ENCODE results near the gene RBM47.
"Not testable (repeated sequence)": the region's sequence is repeated elsewhere in the genome, so short reads cannot be mapped to it uniquely, and the experiment has no call there.

The RBM47 gene

GRCh38 chr4:40648131-40648530 is 18.5 kb upstream of the RBM47 start:
- H3K4me1 Mint-ChIP-seq (ENCODE audit: low read depth), result peaks cover 35% of the 10 kb centered on the region
- no peaks in the 10 kb centered on the region for H3K9me3 Mint-ChIP-seq
- peak overlapping the region; percentile 93 for H3K27ac Mint-ChIP-seq
- intact Hi-C loops (cut with micrococcal nuclease), result loop anchor here (2.0 kb wide), 2 partner anchors 17 to 75 kb away; no protein-coding TSS in a partner anchor
- H3K4me3 Mint-ChIP-seq, result no peak overlapping the region
- no peaks in the 10 kb centered on the region for H3K36me3 Mint-ChIP-seq (ENCODE audit: low read depth)
- no peaks in the 10 kb centered on the region for H3K27me3 Mint-ChIP-seq

GRCh38 chr4:40645586-40645985 is 15.9 kb upstream of the RBM47 start:
- peaks cover 26% of the 10 kb centered on the region for H3K4me1 Mint-ChIP-seq (ENCODE audit: low read depth)
- peak overlapping the region; percentile 33 for H3K27ac Mint-ChIP-seq
- no peaks in the 10 kb centered on the region for H3K36me3 Mint-ChIP-seq (ENCODE audit: low read depth)
- H3K4me3 Mint-ChIP-seq, result no peak overlapping the region
- H3K27me3 Mint-ChIP-seq, result no peaks in the 10 kb centered on the region
- H3K9me3 Mint-ChIP-seq, result no peaks in the 10 kb centered on the region
- intact Hi-C loops (cut with micrococcal nuclease), result no loop called here

- no peaks in the 10 kb centered on the region for H3K9me3 Mint-ChIP-seq
- intact Hi-C loops (cut with micrococcal nuclease), result no loop called here
- H3K27me3 Mint-ChIP-seq, result no peaks in the 10 kb centered on the region
- H3K27ac Mint-ChIP-seq, result peak overlapping the region; percentile 99
- H3K4me3 Mint-ChIP-seq, result no peak overlapping the region
- H3K4me1 Mint-ChIP-seq (ENCODE audit: low read depth), result peaks cover 29% of the 10 kb centered on the region
- peaks cover 38% of the 10 kb centered on the region for H3K36me3 Mint-ChIP-seq (ENCODE audit: low read depth)
Measured at GRCh38 chr4:40632080-40632479, 2.4 kb upstream of the RBM47 start.

GRCh38 chr4:40630335-40631021 is 814 bp upstream of the RBM47 start:
- peak overlapping the region; percentile 99 for H3K27ac Mint-ChIP-seq
- peaks cover 45% of the 10 kb centered on the region for H3K4me1 Mint-ChIP-seq (ENCODE audit: low read depth)
- intact Hi-C loops (cut with micrococcal nuclease), result loop anchor here (2.0 kb wide), 2 partner anchors 18 to 42 kb away; no protein-coding TSS in a partner anchor
- H3K9me3 Mint-ChIP-seq, result no peaks in the 10 kb centered on the region
- peak overlapping the region; percentile 85 for H3K4me3 Mint-ChIP-seq
- no peaks in the 10 kb centered on the region for H3K27me3 Mint-ChIP-seq
- peaks cover 54% of the 10 kb centered on the region for H3K36me3 Mint-ChIP-seq (ENCODE audit: low read depth)

- Mint-ChIP-seq H3K4me1 (ENCODE audit: low read depth) (peaks cover 61% of the 10 kb centered on the region), H3K27ac (peak overlapping the region; percentile 99), H3K9me3 (no peaks in the 10 kb centered on the region), H3K27me3 (no peaks in the 10 kb centered on the region), H3K4me3 (peak overlapping the region; percentile 85), H3K36me3 (ENCODE audit: low read depth) (peaks cover 70% of the 10 kb centered on the region)
- intact Hi-C loops (cut with micrococcal nuclease), result loop anchor here (2.0 to 5.0 kb wide), 2 partner anchors 28 to 67 kb away; no protein-coding TSS in a partner anchor
Measured at GRCh38 chr4:40628888-40629287, 776 bp downstream of the RBM47 start.

GRCh38 chr4:40628407-40628806 is 1.3 kb downstream of the RBM47 start:
- intact Hi-C loops (cut with micrococcal nuclease), result loop anchor here (2.0 to 5.0 kb wide), 2 partner anchors 28 to 66 kb away; no protein-coding TSS in a partner anchor
- Mint-ChIP-seq H3K4me3 (peak overlapping the region; percentile 85), H3K36me3 (ENCODE audit: low read depth) (peaks cover 74% of the 10 kb centered on the region), H3K4me1 (ENCODE audit: low read depth) (peaks cover 66% of the 10 kb centered on the region), H3K27ac (peak overlapping the region; percentile 99)
- not testable (repeated sequence) for H3K9me3 Mint-ChIP-seq, H3K27me3 Mint-ChIP-seq

- intact Hi-C loops (cut with micrococcal nuclease), result loop anchor here (5.0 kb wide), 1 partner anchor 65 kb away; no protein-coding TSS in a partner anchor
- Mint-ChIP-seq H3K4me1 (ENCODE audit: low read depth) (peaks cover 75% of the 10 kb centered on the region), H3K4me3 (peak overlapping the region; percentile 85), H3K36me3 (ENCODE audit: low read depth) (peaks cover 83% of the 10 kb centered on the region), H3K27ac (peak overlapping the region; percentile 99), H3K9me3 (no peaks in the 10 kb centered on the region), H3K27me3 (no peaks in the 10 kb centered on the region)
Measured at GRCh38 chr4:40627540-40627939, 2.1 kb downstream of the RBM47 start.

- peak overlapping the region; percentile 85 for H3K4me3 Mint-ChIP-seq
- H3K9me3 Mint-ChIP-seq, result no peaks in the 10 kb centered on the region
- H3K4me1 Mint-ChIP-seq (ENCODE audit: low read depth), result peaks cover 73% of the 10 kb centered on the region
- intact Hi-C loops (cut with micrococcal nuclease), result loop anchor here (5.0 kb wide), 1 partner anchor 64 kb away; no protein-coding TSS in a partner anchor
- peak overlapping the region; percentile 99 for H3K27ac Mint-ChIP-seq
- peaks cover 92% of the 10 kb centered on the region for H3K36me3 Mint-ChIP-seq (ENCODE audit: low read depth)
- no peaks in the 10 kb centered on the region for H3K27me3 Mint-ChIP-seq
Measured at GRCh38 chr4:40626183-40626990, 3.3 kb downstream of the RBM47 start.

GRCh38 chr4:40623707-40624106 is 6.0 kb downstream of the RBM47 start:
- peaks cover 83% of the 10 kb centered on the region for H3K4me1 Mint-ChIP-seq (ENCODE audit: low read depth)

GRCh38 chr4:40622913-40623312 is 6.8 kb downstream of the RBM47 start:
- intact Hi-C loops (cut with micrococcal nuclease), result loop anchor here (5.0 kb wide), 1 partner anchor 36 kb away; no protein-coding TSS in a partner anchor

More at GRCh38 chr4:40623707-40624106, 6.0 kb downstream of the RBM47 start:
- Mint-ChIP-seq H3K9me3 (no peaks in the 10 kb centered on the region), H3K36me3 (ENCODE audit: low read depth) (peaks cover 93% of the 10 kb centered on the region), H3K27ac (peak overlapping the region; percentile 85), H3K4me3 (peak overlapping the region; percentile 43), H3K27me3 (no peaks in the 10 kb centered on the region)
- intact Hi-C loops (cut with micrococcal nuclease), result loop anchor here (5.0 kb wide), 1 partner anchor 36 kb away; no protein-coding TSS in a partner anchor

GRCh38 chr4:40621592-40622512 is 7.8 kb downstream of the RBM47 start:
- H3K36me3 Mint-ChIP-seq (ENCODE audit: low read depth), result peaks cover 82% of the 10 kb centered on the region
- peak overlapping the region; percentile 57 for H3K4me3 Mint-ChIP-seq
- H3K9me3 Mint-ChIP-seq, result no peaks in the 10 kb centered on the region
- intact Hi-C loops (cut with micrococcal nuclease), result loop anchor here (2.0 to 5.0 kb wide), 2 partner anchors 35 to 99 kb away; no protein-coding TSS in a partner anchor
- H3K4me1 Mint-ChIP-seq (ENCODE audit: low read depth), result peaks cover 82% of the 10 kb centered on the region
- peak overlapping the region; percentile 85 for H3K27ac Mint-ChIP-seq
- H3K27me3 Mint-ChIP-seq, result no peaks in the 10 kb centered on the region

More at GRCh38 chr4:40622913-40623312, 6.8 kb downstream of the RBM47 start:
- H3K36me3 Mint-ChIP-seq (ENCODE audit: low read depth), result peaks cover 88% of the 10 kb centered on the region
- H3K4me1 Mint-ChIP-seq (ENCODE audit: low read depth), result peaks cover 86% of the 10 kb centered on the region
- no peaks in the 10 kb centered on the region for H3K27me3 Mint-ChIP-seq
- peak overlapping the region; percentile 85 for H3K27ac Mint-ChIP-seq
- no peaks in the 10 kb centered on the region for H3K9me3 Mint-ChIP-seq
- peak overlapping the region; percentile 10 for H3K4me3 Mint-ChIP-seq

- no peaks in the 10 kb centered on the region for H3K27me3 Mint-ChIP-seq
- peak overlapping the region; percentile 85 for H3K27ac Mint-ChIP-seq
- peaks cover 79% of the 10 kb centered on the region for H3K4me1 Mint-ChIP-seq (ENCODE audit: low read depth)
- peak overlapping the region; percentile 57 for H3K4me3 Mint-ChIP-seq
- peaks cover 77% of the 10 kb centered on the region for H3K36me3 Mint-ChIP-seq (ENCODE audit: low read depth)
- no peaks in the 10 kb centered on the region for H3K9me3 Mint-ChIP-seq
- intact Hi-C loops (cut with micrococcal nuclease), result loop anchor here (2.0 to 5.0 kb wide), 2 partner anchors 34 to 100 kb away; no protein-coding TSS in a partner anchor
Measured at GRCh38 chr4:40621229-40621591, 8.5 kb downstream of the RBM47 start.

- no peak overlapping the region for H3K4me3 Mint-ChIP-seq
- H3K9me3 Mint-ChIP-seq, result no peaks in the 10 kb centered on the region
- H3K27ac Mint-ChIP-seq, result peak overlapping the region; percentile 85
- H3K4me1 Mint-ChIP-seq (ENCODE audit: low read depth), result peaks cover 70% of the 10 kb centered on the region
- H3K27me3 Mint-ChIP-seq, result no peaks in the 10 kb centered on the region
- H3K36me3 Mint-ChIP-seq (ENCODE audit: low read depth), result peaks cover 68% of the 10 kb centered on the region
- intact Hi-C loops (cut with micrococcal nuclease), result no loop called here
Measured at GRCh38 chr4:40619600-40619999, 10.1 kb downstream of the RBM47 start.
